KOPT-K1 (cell line): ENCODE measurements around the gene GTF3C5.
"Not testable (repeated sequence)": the region's sequence is repeated elsewhere in the genome, so short reads cannot be mapped to it uniquely, and the experiment has no call there.

Source experiments
- H3K27ac ChIP-seq: fragments of 200-600 bp; sonication (generic); 2 replicates; pipeline ENCODE4 v1.5.1; 2016; ENCODE audit warnings: antibody characterized with exemption, mild to moderate bottlenecking, low read depth, low read length; ENCODE audit not compliant: poor library complexity, severe bottlenecking
- H3K36me3 ChIP-seq: fragments of 200-600 bp; sonication (generic); 2 replicates; pipeline ENCODE4 v1.5.1; 2017; ENCODE audit warnings: antibody characterized with exemption, mild to moderate bottlenecking, low read length, moderate library complexity; ENCODE audit not compliant: insufficient read depth
- H3K9me3 ChIP-seq: fragments of 200-600 bp; sonication (generic); 2 replicates; pipeline ENCODE4 v1.5.1; 2017; ENCODE audit warnings: antibody characterized with exemption, low read length, mild to moderate bottlenecking; ENCODE audit not compliant: insufficient read depth, poor library complexity, severe bottlenecking

The GTF3C5 gene

GRCh38 chr9:133062569-133062968 lies 31.8 kb downstream of the GTF3C5 start:
- peaks cover 24% of the 10 kb centered on the region for H3K36me3 ChIP-seq
- not testable (repeated sequence) for H3K9me3 ChIP-seq

DNA sequence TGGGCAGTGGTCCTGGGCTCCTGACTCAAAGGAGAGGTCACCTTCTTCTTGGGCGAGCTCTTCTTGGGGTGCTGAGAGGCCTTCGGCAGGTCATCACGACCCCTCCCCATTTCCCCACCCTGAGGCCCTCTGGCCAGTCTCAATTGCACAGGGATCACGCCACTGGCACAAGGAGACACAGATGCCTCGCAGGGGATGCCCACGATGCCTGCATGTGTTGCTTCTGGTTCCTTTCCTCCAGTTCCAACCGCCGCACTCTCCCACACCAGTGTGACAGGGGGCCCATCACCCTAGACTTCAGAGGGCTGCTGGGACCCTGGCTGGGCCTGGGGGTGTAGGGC lies 32.3 kb downstream of the GTF3C5 start:
- no peak overlapping the region for H3K27ac ChIP-seq

More at GRCh38 chr9:133062569-133062968, 31.8 kb downstream of the GTF3C5 start:
- not testable (repeated sequence) for H3K27ac ChIP-seq

DNA sequence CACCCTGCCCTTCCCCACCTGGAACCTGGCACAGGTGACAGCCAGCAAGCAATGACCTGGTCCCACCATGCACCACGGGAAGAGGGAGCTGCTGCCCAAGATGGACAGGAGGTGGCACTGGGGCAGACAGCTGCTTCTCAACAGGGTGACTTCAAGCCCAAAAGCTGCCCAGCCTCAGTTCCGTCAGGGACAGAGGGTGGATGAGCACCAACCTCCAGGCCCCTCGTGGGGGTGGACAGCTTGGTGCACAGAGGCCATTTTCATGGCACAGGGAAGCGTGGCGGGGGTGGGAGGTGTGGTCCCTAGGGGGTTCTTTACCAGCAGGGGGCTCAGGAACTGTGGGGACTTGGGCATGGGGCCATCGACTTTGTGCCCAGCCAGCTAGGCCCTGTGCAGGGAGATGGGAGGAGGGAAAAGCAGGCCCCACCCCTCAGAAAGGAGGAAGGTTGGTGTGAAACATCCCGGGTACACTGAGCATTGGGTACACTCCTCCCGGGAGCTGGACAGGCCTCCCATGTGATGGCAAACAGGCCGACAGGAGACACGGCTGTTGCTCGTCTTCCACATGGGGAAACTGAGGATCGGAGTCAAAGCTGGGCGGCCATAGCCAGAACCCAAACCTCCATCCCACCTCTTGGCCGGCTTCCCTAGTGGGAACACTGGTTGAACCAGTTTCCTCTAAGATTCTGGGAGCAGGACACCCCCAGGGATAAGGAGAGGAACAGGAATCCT lies 32.9 kb downstream of the GTF3C5 start:
- Histone ChIP-seq H3K27ac (no peak overlapping the region), H3K9me3 (no peaks in the 10 kb centered on the region), H3K36me3 (peaks cover 17% of the 10 kb centered on the region)

More for the DNA sequence above, 32.3 kb downstream of the GTF3C5 start:
- no peaks in the 10 kb centered on the region for H3K9me3 ChIP-seq
- H3K36me3 ChIP-seq: peaks cover 23% of the 10 kb centered on the region

- no peak overlapping the region for H3K27ac ChIP-seq
- peaks cover 17% of the 10 kb centered on the region; the same call in 1 of the 2 replicates for H3K36me3 ChIP-seq
- no peaks in the 10 kb centered on the region for H3K9me3 ChIP-seq
These were observed 33.7 kb downstream of the GTF3C5 start for GRCh38 chr9:133064241-133065069.

DNA sequence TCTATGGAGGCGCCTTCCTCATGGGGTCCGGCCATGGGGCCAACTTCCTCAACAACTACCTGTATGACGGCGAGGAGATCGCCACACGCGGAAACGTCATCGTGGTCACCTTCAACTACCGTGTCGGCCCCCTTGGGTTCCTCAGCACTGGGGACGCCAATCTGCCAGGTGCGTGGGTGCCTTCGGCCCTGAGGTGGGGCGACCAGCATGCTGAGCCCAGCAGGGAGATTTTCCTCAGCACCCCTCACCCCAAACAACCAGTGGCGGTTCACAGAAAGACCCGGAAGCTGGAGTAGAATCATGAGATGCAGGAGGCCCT lies 34.2 kb downstream of the GTF3C5 start:
- peaks cover 17% of the 10 kb centered on the region; the same call in 1 of the 2 replicates for H3K36me3 ChIP-seq
- H3K27ac ChIP-seq: no peak overlapping the region
- no peaks in the 10 kb centered on the region for H3K9me3 ChIP-seq

DNA sequence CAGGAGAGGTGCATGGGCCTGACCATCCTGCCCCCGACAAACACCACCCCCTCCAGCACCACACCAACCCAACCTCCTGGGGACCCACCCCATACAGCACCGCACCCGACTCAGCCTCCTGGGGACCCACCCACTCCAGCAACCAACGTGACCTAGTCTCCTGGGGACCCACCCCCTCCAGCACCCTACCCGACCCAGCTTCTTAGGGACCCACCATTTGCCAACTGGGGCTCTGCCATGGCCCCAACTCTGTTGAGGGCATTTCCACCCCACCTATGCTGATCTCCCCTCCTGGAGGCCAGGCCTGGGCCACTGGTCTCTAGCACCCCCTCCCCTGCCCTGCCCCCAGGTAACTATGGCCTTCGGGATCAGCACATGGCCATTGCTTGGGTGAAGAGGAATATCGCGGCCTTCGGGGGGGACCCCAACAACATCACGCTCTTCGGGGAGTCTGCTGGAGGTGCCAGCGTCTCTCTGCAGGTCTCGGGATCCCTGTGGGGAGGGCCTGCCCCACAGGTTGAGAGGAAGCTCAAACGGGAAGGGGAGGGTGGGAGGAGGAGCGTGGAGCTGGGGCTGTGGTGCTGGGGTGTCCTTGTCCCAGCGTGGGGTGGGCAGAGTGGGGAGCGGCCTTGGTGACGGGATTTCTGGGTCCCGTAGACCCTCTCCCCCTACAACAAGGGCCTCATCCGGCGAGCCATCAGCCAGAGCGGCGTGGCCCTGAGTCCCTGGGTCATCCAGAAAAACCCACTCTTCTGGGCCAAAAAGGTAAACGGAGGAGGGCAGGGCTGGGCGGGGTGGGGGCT lies 35.6 kb downstream of the GTF3C5 start:
- Histone ChIP-seq H3K36me3 (peaks cover 17% of the 10 kb centered on the region; the same call in 1 of the 2 replicates), H3K9me3 (no peaks in the 10 kb centered on the region), H3K27ac (no peak overlapping the region)

DNA sequence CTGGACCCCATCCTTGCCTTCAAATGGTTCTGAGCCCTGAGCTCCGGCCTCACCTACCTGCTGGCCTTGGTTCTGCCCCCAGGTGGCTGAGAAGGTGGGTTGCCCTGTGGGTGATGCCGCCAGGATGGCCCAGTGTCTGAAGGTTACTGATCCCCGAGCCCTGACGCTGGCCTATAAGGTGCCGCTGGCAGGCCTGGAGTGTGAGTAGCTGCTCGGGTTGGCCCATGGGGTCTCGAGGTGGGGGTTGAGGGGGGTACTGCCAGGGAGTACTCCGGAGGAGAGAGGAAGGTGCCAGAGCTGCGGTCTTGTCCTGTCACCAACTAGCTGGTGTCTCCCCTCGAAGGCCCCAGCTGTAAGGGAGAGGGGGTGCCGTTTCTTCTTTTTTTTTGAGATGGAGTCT lies 36.2 kb downstream of the GTF3C5 start:
- H3K27ac ChIP-seq: no peak overlapping the region

DNA sequence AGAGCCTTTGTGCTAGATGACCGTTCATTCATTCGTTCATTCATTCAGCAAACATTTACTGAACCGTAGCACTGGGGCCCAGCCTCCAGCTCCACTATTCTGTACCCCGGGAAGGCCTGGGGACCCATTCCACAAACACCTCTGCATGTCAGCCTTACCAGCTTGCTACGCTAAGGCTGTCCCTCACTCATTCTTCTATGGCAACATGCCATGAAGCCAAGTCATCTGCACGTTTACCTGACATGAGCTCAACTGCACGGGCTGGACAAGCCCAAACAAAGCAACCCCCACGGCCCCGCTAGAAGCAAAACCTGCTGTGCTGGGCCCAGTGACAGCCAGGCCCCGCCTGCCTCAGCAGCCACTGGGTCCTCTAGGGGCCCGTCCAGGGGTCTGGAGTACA lies 37.0 kb downstream of the GTF3C5 start:
- Histone ChIP-seq H3K36me3 (peaks cover 17% of the 10 kb centered on the region; the same call in 1 of the 2 replicates), H3K9me3 (no peaks in the 10 kb centered on the region), H3K27ac (no peak overlapping the region)

More for the DNA sequence above, 36.2 kb downstream of the GTF3C5 start:
- peaks cover 17% of the 10 kb centered on the region; the same call in 1 of the 2 replicates for H3K36me3 ChIP-seq
- no peaks in the 10 kb centered on the region for H3K9me3 ChIP-seq

DNA sequence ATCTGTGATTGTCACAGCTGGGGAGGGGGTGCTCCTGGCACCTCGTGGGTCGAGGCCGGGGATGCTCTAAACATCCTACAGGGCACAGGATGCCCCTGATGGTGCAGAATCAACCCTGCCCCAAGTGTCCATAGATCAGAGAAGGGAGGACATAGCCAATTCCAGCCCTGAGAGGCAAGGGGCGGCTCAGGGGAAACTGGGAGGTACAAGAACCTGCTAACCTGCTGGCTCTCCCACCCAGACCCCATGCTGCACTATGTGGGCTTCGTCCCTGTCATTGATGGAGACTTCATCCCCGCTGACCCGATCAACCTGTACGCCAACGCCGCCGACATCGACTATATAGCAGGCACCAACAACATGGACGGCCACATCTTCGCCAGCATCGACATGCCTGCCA lies 37.6 kb downstream of the GTF3C5 start:
- H3K36me3 ChIP-seq: peaks cover 17% of the 10 kb centered on the region; the same call in 1 of the 2 replicates
- H3K27ac ChIP-seq, H3K9me3 ChIP-seq: not testable (repeated sequence)

GRCh38 chr9:133070500-133070961 lies 39.7 kb downstream of the GTF3C5 start:
- H3K36me3 ChIP-seq, H3K9me3 ChIP-seq, H3K27ac ChIP-seq: not testable (repeated sequence)

DNA sequence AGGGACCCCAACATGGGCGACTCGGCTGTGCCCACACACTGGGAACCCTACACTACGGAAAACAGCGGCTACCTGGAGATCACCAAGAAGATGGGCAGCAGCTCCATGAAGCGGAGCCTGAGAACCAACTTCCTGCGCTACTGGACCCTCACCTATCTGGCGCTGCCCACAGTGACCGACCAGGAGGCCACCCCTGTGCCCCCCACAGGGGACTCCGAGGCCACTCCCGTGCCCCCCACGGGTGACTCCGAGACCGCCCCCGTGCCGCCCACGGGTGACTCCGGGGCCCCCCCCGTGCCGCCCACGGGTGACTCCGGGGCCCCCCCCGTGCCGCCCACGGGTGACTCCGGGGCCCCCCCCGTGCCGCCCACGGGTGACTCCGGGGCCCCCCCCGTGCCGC lies 40.2 kb downstream of the GTF3C5 start:
- H3K27ac ChIP-seq, H3K9me3 ChIP-seq, H3K36me3 ChIP-seq: not testable (repeated sequence)

GRCh38 chr9:133071484-133072150 lies 40.8 kb downstream of the GTF3C5 start:
- Histone ChIP-seq H3K9me3 (no peaks in the 10 kb centered on the region), H3K27ac (no peak overlapping the region), H3K36me3 (peaks cover 8% of the 10 kb centered on the region; the same call in 1 of the 2 replicates)

GRCh38 chr9:133072210-133072609 lies 41.4 kb downstream of the GTF3C5 start:
- not testable (repeated sequence) for H3K27ac ChIP-seq, H3K9me3 ChIP-seq, H3K36me3 ChIP-seq

DNA sequence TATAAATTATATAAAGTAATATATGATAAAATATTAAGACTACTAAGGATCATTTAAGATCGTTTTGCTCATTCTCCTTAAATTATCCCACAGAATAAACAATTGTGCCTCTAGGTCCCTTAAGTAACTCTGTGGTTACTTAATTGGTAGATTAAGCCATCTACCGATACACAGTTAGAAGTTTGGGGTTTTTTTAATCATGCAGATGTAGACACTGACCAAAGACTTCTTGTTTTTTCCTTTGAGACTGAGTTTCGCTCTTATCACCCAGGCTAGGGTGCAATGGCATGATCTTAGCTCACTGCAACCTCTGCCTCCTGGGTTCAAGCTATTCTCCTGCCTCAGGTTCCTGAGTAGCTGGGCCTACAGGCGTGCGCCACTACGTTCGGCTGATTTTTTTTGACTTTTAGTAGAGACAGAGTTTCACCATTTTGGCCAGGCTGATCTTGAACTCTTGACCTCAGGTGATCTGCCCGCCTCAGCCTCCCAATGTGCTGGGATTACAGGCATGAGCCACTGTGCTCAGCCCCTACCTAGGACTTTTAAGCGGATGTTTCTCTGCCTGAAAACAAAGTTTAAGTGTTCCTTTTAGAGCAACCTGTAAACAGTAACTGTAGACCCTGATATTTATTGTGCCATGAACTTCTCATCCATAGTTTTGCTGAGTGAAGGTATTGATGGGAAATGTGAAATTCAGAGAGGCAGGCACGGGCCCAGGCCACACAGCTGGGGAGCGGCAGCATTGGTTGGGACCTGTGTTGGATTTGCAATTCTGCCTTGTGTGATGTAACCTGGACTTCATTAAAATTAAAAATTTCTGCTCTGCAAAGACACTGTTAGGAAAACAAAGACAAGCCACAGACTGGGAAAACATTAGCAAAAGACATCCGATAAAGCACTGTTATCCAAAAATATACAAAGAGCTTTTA lies 42.6 kb downstream of the GTF3C5 start:
- Histone ChIP-seq H3K36me3 (no peaks in the 10 kb centered on the region), H3K27ac (no peak overlapping the region), H3K9me3 (no peaks in the 10 kb centered on the region)
